Lower leg skin (tissue), 4 donors: ENCODE results near the gene PTPRN2. TPM values are rescaled to one million over a fixed set of nuclear protein-coding genes. Genes with fewer than 3 reads are reported as not detected.

Source experiments
- DNase-seq, 2 donors: peaks; one replicate each; pipeline ENCODE4 v3.0.0-alpha.2; 2019; ENCODE audit warnings: low spot score in 2 of 2
- H3K4me3 ChIP-seq: fragments of 200-600 bp; sonication (generic); 2 replicates; pipeline ENCODE4 v1.5.1; 2017; ENCODE audit warnings: mild to moderate bottlenecking, low read depth; ENCODE audit not compliant: poor library complexity, severe bottlenecking
- POLR2A ChIP-seq, 2 donors: fragments of 450-650 bp; IDR thresholded peaks; one replicate each; pipeline ENCODE4 v1.6.1; 2016 to 2017; ENCODE audit warnings: antibody characterized with exemption in 2 of 2, mild to moderate bottlenecking in 1 of 2, moderate library complexity in 1 of 2
- WGBS, 2 donors: methylation state at CpG; one replicate each; pipeline ENCODE4 v1.1.5; 2018; 5-methylcytosine and 5-hydroxymethylcytosine counted together
- intact Hi-C: fragments of 100-400 bp; cut with DNase I; formaldehyde crosslinking; loops from one replicate; pipeline ENCODE4 v1.15.0; 2023; ENCODE audit warnings: low total_unique reads
- total RNA-seq, 4 donors: library from RNA; depleted of rRNA; stranded (reverse); fragments of >200 nt; gene quantifications; one replicate each; pipeline ENCODE4 v1.1.0, GENCODE V29; 2016
- TF ChIP-seq, protein P1 (sequence below), 3 donors: fragments of 450-650 bp; IDR thresholded peaks; one replicate each; pipeline ENCODE4 v1.5.1; 2016; ENCODE audit warnings: antibody characterized with exemption in 3 of 3, mild to moderate bottlenecking in 3 of 3, moderate library complexity in 2 of 3

The PTPRN2 gene
- total RNA-seq, 4 donors from 2014 or later, result 0.11 to 1.6 (median 0.92) TPM

DNA sequence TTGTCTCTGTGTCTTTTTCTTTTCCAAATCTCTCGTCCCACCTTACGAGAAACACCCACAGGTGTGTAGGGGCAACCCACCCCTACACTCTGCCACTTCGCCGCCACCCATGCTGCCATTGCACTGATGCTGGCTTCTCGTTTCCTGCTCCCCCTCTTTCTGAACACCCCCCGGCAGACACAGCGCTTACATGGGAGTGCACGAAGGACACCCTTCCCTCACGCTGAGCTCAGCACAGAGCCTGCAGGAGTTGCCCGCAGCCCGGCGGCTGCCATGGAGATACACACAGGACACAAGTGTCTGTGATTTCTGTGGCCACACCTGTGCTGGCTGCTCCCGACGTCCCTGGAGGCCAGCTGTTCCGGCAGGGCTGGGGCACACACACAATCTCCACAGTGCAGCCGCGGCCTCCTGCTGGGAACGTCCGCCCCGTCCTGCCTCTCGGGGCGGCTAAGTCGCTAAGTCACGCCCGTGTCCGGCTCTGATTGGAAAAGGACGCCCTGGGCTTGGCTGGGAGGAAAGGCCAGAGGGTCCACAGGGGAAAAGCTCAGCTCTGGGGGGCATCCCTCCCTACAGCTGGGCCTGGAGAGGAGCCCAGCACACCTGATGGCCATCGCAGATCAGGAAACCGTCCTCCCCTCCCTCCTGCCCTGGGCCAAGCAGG lies 349.8 kb downstream of the PTPRN2 start:
- no peak for TF ChIP-seq POLR2A (IDR thresholded peaks at IDR 0.05)
- TF ChIP-seq, protein P1, sequence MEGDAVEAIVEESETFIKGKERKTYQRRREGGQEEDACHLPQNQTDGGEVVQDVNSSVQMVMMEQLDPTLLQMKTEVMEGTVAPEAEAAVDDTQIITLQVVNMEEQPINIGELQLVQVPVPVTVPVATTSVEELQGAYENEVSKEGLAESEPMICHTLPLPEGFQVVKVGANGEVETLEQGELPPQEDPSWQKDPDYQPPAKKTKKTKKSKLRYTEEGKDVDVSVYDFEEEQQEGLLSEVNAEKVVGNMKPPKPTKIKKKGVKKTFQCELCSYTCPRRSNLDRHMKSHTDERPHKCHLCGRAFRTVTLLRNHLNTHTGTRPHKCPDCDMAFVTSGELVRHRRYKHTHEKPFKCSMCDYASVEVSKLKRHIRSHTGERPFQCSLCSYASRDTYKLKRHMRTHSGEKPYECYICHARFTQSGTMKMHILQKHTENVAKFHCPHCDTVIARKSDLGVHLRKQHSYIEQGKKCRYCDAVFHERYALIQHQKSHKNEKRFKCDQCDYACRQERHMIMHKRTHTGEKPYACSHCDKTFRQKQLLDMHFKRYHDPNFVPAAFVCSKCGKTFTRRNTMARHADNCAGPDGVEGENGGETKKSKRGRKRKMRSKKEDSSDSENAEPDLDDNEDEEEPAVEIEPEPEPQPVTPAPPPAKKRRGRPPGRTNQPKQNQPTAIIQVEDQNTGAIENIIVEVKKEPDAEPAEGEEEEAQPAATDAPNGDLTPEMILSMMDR (IDR thresholded peaks at IDR 0.05), result no peak
- intact Hi-C loops, result no loop called here
- WGBS, 2 donors, result 78 to 80% methylated on average over 23 to 29 of the region's 29 CpGs

DNA sequence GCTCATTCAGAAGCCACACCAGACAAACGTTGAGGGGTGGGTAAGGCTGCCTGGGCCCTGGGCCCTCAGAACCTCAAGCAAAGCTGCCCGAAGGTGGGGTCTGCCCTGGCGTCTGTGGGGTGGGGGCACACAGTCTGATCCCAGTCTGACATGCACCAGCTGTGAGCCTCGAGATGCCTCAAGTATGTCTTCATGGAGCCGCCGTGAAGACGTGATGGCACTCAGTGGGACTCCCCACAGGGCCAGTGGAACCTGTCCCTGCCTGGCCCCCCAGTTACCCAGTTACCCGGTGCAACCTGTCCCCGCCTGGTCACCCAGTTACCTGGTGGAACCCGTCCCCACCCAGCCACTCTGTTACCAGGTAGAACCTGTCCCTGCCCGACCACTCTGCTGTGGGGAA lies 351.2 kb downstream of the PTPRN2 start:
- intact Hi-C loops, result no loop called here
- WGBS, 2 donors, result 82 to 83% methylated on average over 3 to 9 of the region's 11 CpGs
- no peak overlapping the region for H3K4me3 ChIP-seq
- TF ChIP-seq, protein P1 (IDR thresholded peaks at IDR 0.05), result no peak
- no peak for DNase-seq

More for the DNA sequence above, 349.8 kb downstream of the PTPRN2 start:
- peak in 1 of 2 donors; percentile 80 for DNase-seq
- H3K4me3 ChIP-seq, result no peak overlapping the region

DNA sequence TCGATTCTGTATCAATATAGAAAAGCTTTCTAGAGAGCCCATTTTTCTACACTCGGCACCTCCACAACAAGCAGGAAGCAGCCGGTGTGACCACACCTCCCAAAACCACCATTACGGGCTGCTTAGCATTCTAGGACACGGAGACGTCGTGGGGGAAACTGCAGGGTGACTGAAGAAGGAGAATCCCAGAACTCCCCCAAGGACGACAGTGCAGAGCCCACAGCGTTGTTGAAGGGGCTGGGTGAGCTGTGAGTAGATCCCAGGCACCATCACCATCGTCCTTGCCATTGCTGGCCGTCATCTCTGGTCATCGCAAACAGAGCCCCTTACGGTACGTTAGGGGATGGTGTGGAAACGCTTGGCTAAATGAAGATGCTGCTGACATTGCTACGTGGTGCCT lies 351.8 kb downstream of the PTPRN2 start:
- intact Hi-C loops, result no loop called here
- TF ChIP-seq POLR2A (IDR thresholded peaks at IDR 0.05), result no peak
- TF ChIP-seq, protein P1 (IDR thresholded peaks at IDR 0.05), result no peak
- no peak for DNase-seq
- no peak overlapping the region for H3K4me3 ChIP-seq
- 82 to 88% methylated on average over 16 of the region's 16 CpGs for WGBS, 2 donors

DNA sequence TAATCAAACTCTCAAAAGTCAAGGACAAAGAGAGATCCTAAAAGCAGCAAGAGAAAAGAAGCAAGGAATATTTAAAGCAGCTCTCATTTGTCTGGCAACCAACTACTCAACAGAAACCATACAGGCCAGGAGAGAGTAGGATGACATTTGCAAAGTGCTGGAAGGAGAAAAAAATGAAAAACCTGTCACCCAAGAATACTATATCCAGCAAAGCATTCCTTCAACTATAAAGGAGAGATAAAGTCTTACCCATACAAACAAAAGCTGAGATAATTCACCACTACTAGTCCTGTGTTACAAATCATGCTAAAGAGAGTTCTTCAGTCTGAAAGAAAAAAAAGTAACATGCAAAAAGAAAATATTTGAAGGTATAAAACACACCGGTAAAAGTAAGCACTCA lies 357.7 kb downstream of the PTPRN2 start:
- 96 to 97% methylated on average over 1 of the region's 1 CpG for WGBS, 2 donors
- H3K4me3 ChIP-seq, result no peak overlapping the region
- DNase-seq, result no peak
- TF ChIP-seq, protein P1 (IDR thresholded peaks at IDR 0.05), result no peak
- TF ChIP-seq POLR2A (IDR thresholded peaks at IDR 0.05), result no peak
- intact Hi-C loops, result no loop called here

DNA sequence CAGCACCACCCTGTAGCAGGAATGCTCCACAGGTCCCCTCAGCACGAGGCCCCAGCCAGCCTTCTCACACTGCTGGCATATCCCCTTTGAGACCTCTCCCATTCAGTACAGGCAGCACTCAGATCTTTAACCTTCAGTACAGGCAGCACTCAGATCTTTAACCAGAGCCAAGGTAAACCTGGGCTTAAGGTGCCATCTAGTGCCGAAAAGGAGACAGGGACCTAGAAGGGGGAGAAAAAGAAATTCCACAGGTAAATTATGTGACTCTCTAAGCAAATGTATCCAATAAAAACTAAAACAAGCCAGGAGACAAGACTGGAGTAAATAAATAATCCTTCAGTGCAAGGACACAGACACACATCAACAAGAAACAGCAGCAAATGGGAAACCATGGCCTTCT lies 358.6 kb downstream of the PTPRN2 start:
- TF ChIP-seq, protein P1 (IDR thresholded peaks at IDR 0.05), result no peak
- no peak for TF ChIP-seq POLR2A (IDR thresholded peaks at IDR 0.05)
- H3K4me3 ChIP-seq, result no peak overlapping the region
- WGBS, 2 donors, result 49 to 53% methylated on average over 2 of the region's 2 CpGs
- intact Hi-C loops, result no loop called here
- DNase-seq, result no peak

DNA sequence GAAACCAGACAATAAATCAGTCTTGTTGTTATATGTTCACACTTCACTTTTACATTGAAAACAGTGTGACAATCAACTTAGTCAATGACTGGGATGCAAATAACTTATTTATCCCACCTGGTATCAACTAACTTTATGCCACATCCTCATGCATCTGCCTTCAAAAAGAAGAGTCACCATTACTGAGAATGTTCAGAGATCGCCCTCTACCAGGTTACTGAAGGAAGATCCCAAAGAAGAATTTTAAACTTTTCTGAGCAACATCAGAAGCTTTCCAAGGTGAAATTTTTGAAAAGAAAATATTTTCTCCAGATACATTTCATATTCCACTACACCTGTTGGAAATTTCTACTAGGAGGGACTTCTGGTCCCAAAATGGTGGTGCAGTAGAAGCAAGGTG lies 359.5 kb downstream of the PTPRN2 start:
- intact Hi-C loops, result no loop called here
- H3K4me3 ChIP-seq, result no peak overlapping the region
- DNase-seq, result no peak
- TF ChIP-seq POLR2A (IDR thresholded peaks at IDR 0.05), result no peak
- TF ChIP-seq, protein P1 (IDR thresholded peaks at IDR 0.05), result no peak
- WGBS, 2 donors, result 72 to 84% methylated on average over 1 of the region's 1 CpG
